HG03354 (cell line): ENCODE results near the gene PASK.

Experiments used
- ATAC-seq: cut with Tn5 transposase; IDR thresholded peaks from one replicate; pipeline ENCODE4 v1.9.1; 2021; ENCODE audit warnings: mild to moderate bottlenecking; ENCODE audit not compliant: unreplicated experiment, poor library complexity, severe bottlenecking

PASK gene

DNA sequence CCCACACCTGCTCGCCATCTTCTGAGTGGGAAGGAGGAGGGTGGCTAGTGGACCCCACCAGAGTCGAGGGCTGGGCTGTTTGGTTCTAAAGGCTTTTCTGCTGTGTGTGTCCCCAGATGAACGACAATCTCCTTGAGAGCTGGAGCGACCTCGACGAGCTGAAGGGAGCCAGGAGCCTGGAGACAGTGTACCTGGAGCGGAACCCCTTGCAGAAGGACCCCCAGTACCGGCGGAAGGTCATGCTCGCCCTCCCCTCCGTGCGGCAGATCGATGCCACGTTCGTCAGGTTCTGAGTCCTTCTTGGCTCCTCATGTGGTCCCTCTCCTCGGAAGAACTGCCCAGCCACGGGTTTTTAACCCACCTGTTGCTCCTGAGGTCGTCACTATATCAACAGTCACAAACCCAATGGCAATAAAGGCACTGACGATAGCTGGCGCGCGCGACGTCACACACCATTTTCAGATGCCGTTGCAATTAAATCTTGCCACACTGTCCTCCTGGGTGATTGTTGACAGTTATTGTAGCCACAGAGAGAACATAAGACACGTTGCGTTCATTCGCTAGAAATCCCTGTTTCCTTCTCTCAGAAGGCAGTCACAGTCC lies 33.4 kb upstream of the PASK start:
- ATAC-seq, result no peak

- no peak for ATAC-seq
These were observed 32.9 kb upstream of the PASK start for GRCh38 chr2:241182126-241182525.

- no peak for ATAC-seq
These were observed 31.2 kb upstream of the PASK start for GRCh38 chr2:241180495-241180894.

GRCh38 chr2:241179899-241180298 lies 30.6 kb upstream of the PASK start:
- no peak for ATAC-seq

- ATAC-seq, result no peak
These were observed 29.7 kb upstream of the PASK start for GRCh38 chr2:241178961-241179360.

GRCh38 chr2:241177526-241178334 lies 28.5 kb upstream of the PASK start:
- no peak for ATAC-seq

DNA sequence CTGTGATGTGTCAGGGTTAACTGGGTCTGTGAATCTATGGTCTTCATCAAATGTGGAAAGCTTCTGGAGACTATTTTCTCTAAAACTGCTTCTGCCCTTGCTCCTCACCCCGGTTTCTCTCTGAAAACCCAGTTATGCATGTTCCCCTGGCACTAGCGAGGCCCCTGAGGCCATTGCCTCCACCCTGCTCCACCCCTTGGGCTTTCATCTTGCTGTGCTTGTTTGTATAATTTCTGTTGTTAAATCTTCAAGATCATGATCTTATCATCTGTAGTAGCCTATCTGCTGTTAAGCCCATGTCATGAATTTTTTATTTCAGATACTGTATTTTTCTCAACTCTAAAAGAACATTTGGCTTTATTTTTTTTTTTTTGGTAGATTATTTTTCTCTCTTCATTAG lies 24.3 kb upstream of the PASK start:
- ATAC-seq, result no peak

DNA sequence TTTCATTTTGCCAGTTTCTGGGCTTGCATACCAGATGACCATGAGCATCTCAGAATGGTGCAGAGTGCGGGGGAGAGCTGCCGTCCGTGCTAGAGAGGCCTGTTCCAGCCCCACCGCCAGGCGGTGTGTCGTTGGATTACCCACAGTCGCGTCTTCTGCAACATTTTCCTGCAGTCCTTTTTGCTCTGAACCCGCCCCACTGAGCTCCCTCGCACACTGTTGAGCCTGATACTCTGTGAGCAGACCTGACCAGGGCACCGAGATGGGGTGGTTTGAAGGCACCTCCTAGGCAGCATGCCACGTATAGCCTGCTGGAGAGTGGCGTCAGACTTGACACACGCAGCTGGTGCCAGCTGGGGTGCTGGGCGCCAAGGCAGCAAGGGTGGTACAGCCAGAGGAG lies 19.1 kb upstream of the PASK start:
- ATAC-seq, result no peak

DNA sequence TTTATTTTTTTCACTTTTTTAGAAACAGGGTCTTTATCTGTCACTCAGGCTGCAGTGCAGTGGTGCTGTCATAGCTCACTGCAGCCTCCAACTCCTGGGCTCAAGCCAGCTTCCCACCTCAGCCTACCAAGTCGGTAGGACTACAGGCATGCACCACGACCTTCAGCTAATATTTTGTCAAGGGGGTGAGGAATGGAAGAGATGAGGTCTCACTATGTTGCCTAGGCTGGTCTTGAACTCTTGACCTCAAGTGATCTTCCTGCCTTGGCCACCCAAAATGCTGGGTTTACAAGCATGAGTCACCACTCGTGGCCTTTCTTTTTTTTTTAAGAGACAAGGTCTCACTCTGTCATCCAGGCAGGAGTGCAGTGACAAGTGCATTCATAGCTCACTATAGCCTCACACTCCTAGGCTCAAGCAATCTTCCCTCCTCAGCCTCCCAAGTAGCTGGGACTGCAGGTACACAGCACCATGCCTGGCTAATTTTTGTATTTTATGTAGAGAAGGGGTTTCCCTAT lies 14.4 kb upstream of the PASK start:
- no peak for ATAC-seq

GRCh38 chr2:241161646-241162281 lies 12.5 kb upstream of the PASK start:
- no peak for ATAC-seq

- ATAC-seq, result no peak
These were observed 11.0 kb upstream of the PASK start for GRCh38 chr2:241160318-241160717.

DNA sequence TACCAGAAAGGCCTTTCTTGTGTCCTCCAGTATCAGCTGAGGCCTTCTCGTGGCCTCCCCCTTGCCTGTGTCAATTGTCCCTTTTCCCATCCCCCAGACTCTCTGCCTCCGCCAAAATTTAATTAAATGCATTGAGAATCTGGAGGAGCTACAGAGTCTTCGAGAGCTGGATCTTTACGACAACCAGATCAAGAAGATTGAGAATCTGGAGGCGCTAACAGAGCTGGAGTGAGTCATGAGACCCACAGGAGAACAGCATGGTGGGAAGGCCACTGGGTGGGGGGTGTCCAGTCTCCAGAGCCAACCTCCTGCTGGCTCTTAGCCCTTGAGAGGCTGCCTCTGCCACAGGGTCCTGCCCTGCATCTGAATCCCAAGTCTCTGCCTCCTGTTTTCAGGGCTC lies 9.8 kb upstream of the PASK start:
- no peak for ATAC-seq

GRCh38 chr2:241158546-241158900 lies 9.3 kb upstream of the PASK start:
- no peak for ATAC-seq

- ATAC-seq, result no peak
These were observed 8.7 kb upstream of the PASK start for GRCh38 chr2:241157841-241158545.

DNA sequence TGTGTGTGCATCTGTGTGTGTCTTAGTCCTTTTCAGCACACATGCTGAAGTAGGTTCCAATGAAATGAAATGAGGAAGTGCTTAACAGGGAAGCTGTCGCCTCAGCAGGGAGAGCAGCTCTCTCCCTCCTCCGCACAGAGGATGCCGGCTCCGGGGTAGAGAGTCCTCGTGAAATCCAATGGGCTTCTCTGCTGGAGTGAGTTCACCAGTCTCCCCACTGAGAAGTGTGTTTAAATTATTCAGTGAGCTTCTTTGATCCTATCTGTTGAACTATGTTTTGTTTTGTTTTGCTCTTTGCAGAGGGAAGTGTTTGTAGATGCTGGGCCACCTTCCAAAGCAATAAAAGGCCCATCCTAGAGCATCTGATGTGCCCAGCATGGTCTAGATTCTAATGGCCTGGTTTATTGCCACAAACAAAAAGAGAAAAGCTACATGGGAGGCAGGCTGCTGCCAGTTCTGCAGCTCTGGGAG lies 7.7 kb upstream of the PASK start:
- ATAC-seq, result no peak

- ATAC-seq, result no peak
These were observed 6.7 kb upstream of the PASK start for GRCh38 chr2:241155936-241156335.

- ATAC-seq, result no peak
These were observed 5.6 kb upstream of the PASK start for GRCh38 chr2:241154915-241155314.

- no peak for ATAC-seq
These were observed 4.3 kb upstream of the PASK start for GRCh38 chr2:241153616-241154015.

DNA sequence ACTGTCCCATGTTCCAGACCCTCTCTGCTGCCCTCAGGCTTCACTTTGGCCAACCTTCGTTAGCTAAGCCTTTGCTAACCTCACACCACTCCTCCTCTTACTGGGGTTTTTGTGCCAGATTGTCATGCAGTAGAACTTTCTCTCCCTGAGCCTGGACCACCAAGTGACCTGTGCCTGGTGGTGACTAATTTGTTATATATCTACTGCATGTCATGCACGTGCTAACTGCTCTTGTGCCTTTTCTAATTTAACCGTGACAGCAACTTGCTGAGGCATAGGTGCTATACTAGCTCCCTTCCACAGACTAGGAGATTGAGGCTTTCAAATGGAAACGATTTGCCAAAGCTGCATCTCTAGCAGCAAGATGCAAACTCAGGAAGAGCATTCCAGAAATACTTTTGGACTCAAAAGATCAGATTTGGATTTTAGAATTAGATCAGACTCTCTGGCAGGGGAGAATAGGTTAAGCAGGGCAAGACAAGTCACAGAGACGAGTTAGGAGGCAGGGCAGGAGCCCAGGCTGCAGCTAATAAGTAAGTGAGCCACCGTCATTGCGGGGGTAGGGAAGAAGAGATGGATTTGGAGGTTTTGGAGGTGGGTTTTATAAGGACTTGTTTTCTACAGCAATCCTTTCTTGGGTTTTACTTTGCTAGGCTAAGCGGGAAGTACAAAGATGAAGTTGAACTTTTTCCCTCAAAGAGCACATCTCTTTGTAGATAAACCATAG lies 2.8 kb upstream of the PASK start:
- no peak for ATAC-seq
